HG03520 (cell line): Measurements from ENCODE around the gene MYO1D.
"Not testable (repeated sequence)": the region's sequence is repeated elsewhere in the genome, so short reads cannot be mapped to it uniquely, and the experiment has no call there.

Experiments
- ATAC-seq: cut with Tn5 transposase; IDR thresholded peaks from one replicate; pipeline ENCODE4 v1.9.1; 2021; ENCODE audit warnings: mild to moderate bottlenecking, moderate library complexity; ENCODE audit not compliant: unreplicated experiment

Gene MYO1D

DNA sequence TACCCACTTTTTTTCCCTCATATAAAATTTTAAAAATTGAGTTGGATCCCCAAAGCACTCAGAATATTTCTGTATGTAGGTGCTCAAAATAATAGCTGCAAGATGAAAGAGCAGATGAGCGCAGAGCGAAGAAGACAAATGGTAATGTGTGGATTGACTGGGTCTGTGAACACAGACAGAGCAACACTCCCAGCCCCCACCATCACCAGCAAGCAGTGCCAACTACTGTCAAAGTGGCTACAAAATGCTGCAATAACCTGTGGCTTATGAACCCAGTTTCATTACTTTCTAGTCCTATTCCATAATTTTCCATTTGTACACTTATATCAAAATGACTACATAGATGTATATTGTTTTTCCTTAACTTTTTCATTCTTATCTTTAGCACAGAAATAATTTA is 137.2 kb downstream of the MYO1D start:
- no peak for ATAC-seq

DNA sequence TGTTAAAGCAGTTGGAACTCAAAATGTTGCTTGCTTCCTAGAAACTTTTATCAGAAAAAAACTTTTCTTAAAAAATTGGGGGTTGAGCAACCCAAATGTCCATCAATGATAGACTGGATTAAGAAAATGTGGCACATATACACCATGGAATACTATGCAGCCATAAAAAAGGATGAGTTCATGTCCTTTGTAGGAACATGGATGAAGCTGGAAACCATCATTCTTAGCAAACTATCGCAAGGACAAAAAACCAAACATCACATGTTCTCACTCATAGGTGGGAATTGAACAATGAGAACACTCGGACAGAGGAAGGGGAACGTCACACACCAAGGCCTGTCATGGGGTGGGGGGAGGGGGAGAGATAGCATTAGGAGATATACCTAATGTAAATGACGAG is 137.8 kb downstream of the MYO1D start:
- not testable (repeated sequence) for ATAC-seq

DNA sequence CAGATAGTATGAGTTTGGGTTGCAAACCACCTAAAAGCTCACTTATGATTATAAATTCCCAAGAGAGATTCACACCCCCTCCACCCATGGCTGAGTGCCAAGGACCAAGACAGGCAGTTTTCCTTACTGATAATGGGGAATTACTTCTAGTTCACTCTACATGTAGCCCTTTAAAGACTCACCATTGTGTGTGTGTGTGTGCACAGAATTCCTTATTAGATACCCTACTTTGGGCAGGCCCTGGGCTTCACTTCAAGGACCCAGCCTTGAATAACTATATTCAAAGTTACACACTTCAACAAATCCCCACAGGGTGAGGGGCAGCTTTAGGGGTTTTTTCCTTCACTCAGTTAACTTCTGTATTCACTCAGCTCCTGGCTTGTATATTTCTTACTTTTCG is 143.5 kb downstream of the MYO1D start:
- no peak for ATAC-seq

DNA sequence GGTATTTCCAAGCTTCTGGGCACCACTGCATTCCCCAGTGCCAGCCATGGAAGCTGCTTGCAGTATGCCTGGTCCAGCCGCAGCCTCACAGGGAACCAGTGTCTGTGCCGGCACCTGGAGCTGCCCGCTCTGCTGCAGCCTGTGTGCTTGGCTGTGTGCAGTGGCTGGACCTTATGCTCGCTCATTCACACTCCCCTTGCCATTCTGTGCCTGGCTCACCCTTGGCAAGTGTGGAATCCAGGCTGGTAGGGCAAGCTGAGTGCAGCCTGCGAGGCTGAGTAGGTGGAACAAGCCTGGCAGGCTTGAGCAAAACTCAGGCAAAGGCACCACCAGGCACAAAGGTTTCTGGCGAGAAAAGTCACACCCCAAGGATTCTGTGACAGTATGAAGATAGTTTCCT is 144.0 kb downstream of the MYO1D start:
- no peak for ATAC-seq

DNA sequence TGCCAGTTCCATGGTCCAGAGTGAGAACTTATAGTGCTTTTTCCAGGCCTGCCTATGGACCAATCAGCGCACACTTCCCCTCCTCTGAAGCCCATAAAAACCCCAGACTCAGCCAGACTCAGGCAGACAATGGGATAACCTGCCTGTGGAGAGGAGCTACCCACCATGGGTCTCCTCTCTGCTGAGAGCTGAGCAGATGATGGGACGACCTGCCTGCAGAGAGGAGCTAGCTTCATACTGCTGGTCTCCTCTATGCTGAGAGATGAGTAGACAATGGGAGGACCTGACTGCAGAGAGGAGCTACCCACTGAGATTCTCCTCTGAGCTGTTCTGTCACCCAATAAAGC is 144.7 kb downstream of the MYO1D start:
- ATAC-seq, result no peak

DNA sequence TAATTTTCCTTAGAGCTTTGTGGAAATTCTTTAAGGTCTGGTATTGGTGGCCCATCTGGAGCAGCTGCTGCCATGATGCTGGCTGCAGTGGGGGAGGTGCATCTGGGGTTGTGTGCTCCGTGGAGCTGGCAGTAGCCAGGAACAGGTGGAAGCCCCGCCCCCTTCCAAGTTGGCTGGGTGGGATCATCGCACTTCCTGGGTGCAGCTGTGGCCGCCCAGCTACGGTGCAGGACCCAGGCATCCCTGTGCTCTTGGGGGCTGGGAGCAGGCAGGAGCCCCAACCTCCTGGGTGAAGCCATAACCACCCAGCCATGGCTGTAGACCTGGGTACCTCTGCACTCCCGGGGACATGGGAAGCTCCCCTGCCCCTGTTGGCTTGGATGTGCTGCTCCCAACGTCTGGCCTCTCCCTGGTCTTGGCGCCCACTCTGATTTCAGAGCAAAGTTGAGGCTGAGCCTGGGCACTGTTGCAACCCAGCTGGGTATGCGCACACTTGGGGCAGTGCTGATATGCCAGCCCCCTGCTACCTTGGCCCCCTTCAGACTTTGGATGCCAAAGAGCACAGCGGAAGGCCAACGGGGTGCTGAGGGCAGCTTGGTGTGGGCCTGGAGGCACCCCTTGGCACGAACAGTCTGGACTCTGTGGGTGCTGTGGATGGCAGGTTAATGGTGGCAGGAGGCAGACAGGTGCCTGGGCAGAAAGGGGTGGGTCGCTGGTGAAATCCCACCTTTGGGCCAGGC is 145.2 kb downstream of the MYO1D start:
- ATAC-seq, result no peak

DNA sequence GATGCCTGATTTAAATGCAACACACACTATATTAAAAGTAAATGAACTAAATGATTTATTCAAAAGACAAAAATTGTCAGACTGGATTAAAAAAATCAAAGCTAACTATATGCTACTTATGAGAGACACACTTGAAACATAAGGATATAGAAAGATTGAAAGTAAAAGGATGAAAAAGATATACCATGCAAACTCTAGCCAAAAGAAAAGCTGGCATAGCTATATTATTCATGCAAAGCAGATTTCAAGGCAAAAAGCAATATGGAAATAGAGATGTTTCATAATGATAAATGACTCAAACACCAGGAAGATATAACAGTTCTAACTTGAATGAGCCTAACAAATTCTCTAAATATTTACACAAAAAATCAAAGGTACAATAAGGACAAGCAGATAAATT is 149.2 kb downstream of the MYO1D start:
- no peak for ATAC-seq

DNA sequence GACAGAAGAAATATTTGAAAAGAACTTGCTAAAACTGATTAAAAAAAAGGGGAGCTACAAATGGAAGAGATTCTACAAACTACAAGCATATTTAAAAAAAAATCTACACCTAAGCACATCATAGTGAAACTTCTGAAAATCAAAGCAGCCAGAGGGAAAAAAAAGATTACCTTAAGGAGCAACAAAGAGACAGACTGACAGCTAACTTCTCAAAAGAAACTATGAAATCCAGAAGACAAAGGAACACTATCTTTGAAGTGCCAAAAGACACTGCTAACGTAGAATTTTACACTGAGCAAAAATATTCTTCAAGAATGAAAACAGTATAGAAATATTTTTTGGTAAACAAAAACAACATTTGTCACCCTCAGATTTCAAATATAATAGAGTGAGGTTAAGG is 151.2 kb downstream of the MYO1D start:
- no peak for ATAC-seq

DNA sequence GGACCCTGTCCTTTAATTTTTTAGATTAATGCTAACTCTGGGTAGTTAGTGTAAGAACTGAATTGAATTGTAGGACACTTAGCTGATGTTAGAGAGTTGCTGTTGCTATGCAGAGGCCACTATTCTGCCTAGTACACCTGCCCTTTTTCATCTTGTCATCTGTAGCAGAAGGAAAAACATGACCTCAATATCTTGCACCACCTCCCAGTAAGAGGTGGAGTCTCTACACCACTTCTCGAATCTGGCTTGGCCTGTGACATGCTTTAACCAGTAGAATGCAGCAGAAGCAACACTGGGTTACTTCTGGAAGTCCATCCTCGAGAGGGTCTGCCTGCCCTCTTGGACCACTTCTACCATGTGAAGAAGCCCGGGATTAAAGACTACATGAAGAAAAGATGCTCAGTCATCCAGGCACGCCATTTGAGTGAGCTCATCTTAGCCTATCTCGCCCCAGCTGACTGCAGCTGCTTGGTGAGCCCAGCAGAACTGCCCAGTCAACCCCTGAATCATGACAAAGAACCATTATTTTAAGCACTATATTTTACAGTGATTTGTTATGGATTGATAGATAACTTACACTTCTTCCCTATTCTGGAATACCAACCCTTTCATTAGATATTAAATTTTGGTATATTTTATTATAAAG is 153.5 kb downstream of the MYO1D start:
- no peak for ATAC-seq

DNA sequence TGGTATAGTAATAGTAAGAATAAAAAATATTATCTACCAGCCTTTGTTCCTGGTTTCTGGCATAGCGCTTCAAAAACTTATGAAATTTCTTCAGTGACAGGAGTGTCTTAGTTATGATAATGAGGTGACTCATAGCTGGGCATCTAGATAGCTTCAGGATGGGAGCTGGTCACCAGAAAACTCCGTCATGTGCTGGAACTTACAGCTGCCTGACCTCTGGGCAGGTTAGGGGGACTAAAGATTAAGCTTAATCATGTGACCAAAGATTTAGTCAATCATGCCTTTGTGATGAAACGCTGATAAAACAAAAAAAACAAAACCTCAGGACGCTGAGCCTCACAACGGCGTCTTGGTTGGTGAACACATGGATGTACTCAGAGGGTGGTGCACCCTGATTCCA is 154.2 kb downstream of the MYO1D start:
- no peak for ATAC-seq

DNA sequence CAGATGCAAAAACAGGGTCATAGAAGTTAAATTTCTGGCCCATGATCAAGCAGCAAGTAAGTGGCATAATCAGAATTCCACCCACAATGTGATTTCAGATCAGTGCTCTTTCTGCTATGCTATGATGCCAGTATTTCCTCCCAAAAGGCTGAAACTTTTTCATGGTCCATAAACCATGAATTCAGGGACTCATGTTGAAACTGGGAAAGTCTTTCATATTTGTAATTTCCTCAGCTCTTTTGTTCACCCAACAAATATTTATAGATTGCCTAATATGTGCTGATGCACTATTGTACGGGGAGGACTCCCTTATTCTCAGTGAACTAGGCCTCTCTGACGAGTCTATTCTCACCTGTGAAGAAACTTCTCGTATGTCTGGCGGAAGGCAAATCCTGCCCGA is 156.3 kb downstream of the MYO1D start:
- no peak for ATAC-seq

DNA sequence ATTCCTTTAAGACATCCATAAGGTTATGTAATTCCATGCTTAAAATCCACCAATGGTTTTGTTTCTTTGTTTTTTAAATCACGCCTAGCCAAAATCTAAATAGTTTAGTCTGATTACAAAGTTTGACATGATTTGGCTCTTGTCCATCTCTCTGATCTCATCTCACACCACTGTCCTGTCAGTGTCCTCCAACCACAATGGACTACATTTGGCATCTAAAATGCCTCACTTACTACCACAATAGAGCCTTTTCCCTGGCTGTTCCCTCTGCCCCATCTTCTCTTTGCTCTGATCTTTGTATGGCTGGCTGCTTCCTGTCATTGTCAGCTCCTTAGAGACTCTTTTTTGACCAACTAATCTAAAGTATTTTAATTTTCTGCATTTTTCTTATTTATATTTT is 157.2 kb downstream of the MYO1D start:
- no peak for ATAC-seq

DNA sequence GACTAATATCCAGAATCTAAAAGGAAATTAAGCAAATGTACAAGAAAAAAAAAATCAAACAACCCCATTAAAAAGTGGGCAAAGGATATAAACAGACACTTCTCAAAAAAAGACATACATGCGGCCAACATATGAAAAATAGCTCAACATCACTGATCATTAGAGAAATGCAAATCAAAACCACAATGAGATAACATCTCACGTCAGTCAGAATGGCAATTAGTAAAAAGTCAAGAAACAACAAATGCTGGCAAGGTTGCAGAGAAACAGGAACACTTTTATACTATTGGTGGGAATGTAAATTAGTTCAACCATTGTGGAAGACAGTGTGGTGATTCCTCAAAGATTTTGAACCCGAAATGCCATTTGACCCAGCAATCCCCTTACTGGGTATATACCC is 162.0 kb downstream of the MYO1D start:
- not testable (repeated sequence) for ATAC-seq

DNA sequence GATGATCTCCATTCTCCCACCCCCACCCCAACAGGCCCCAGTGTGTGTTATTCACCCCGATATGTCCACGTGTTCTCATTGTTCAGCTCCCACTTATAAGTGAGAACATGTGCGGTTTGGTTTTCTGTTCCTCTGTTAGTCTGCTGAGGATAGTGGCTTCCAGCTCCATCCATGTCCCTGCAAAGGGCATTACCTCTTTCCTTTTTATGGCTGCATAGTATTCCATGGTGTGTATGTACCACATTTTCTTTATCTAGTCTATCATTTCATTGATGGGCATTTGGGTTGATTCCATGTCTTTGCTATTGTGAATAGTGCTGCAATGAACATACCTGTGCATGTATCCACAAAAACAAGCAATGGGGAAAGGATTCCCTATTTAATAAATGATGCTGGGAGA is 162.7 kb downstream of the MYO1D start:
- not testable (repeated sequence) for ATAC-seq

DNA sequence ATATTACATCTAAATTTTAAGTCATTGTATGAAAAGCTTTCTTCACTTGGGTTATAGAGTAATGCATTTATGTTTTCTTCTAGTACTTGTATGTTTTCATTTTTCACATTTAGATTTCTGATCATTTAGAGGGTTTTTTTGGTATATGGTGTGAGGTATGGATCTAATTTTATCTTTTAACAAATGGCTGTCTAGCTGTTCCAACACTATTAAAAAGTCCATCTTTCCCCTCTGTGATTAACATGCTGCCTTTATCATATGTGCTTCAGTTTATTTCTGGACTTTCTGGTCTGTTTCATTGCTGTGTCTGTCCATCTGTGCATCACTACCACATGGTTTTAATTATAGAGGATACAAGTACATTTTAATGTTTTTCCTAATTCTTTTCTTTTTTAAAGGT is 163.8 kb downstream of the MYO1D start:
- no peak for ATAC-seq

DNA sequence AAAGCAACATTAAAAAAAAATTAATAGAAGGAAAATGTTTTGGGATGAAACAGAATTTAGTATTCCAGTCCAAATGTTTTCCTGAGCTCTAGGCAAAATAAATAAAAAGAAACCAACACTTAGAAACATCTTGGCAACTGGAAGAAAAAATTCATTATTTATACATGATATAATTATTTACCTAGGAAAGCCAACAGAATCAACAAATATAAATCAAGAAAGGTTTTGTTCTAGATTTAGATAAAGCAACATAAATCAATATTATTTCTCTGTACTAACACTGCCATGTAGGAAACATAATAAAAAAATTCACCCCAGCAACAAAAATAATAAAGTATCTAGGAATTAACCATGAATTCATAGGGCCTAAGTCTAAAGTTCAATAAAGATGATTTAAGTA is 167.4 kb downstream of the MYO1D start:
- no peak for ATAC-seq

DNA sequence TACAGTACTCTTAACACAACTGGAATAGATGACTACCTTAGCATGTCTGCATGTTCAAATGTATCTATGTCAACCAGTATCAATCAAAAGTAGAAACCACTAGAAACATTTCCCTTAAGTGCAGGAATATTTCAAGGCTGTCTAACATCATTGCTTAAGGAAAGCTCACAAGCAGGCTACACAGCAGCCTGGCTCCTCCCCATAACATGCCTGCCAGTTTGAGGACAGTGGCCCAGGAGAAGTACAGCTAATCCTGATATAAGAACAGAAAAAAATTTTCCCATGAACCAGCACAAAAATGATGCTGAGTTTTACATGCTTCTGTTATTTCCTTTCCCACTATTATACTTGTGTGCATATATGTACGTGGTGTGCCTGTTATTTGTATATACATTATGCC is 175.1 kb downstream of the MYO1D start:
- ATAC-seq, result no peak

DNA sequence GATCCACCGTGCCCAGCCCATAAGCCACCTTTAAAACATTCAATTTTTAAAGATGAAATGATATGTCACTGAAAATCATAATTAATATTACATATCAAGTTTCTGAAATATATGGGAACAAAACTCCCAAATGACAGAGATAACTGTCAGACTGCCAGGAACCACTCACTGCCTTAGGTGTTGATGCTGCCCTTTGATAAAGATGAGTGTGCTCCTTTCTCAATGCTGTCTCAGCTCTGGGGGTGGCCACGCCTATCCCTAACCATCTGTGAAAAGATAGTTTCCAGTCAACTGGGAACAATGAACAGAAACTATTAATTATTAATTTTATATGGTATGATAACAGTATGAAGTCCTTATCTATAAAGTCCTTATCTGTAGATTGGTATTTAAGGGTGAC is 177.7 kb downstream of the MYO1D start:
- no peak for ATAC-seq

DNA sequence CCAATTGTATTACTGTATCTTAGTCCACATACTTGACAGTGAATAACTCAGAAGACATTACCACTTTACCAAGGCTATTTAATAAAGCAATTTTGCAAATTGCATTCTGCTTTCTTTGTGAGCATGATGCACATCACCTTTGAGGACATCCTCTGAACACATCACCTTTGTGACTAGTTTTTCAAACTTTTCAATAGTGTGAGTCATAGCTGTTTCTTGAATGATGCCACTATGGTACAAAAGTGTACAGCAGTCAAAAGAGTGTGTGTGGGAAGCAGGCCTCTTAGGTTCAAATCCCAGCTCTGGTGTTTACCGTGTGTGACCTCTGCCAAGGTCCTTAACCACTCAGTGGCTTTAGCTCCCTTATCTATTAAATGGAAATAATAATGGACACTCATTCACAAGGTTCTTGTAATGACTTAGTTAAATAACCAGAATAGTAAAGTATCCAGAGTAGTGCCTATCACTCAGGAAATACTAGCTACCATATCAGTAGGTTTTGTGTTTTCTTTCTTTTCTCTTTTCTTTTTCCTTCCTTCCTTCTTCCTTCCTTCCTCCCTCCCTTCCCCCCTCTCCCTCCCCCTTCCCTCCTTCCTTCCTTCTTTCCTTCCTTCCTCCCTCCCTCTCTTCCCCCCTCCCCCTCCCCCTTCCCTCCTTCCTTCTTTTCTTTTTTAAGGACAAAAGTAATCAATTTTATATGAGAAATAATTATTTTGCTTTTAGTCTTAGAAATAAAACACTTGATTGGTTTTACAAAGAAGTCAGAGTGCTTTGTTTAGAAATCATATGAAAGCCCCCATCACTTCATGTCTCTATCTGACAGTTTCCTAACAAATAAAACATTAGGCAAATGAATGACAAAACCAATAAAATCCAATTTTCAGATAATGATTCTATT is 178.9 kb downstream of the MYO1D start:
- ATAC-seq, result no peak

DNA sequence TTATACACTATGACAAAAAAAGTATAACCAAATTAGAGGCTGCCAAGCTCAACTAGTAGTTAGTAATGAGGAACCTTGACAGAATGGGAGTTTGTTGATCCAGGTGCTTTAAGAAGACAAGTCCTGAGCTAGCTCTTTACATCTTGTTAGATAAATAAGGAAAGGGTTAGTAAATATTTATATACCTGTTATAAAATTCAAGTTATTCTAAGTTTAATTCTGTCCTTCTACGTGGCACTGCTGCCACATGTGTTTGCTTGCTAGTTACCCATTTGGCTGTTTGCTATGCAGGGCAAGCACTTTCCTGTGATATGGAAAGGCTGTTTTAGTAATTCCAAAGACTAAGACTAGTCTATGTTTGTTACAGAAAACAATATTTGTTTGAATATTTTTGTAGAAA is 180.5 kb downstream of the MYO1D start:
- no peak for ATAC-seq

DNA sequence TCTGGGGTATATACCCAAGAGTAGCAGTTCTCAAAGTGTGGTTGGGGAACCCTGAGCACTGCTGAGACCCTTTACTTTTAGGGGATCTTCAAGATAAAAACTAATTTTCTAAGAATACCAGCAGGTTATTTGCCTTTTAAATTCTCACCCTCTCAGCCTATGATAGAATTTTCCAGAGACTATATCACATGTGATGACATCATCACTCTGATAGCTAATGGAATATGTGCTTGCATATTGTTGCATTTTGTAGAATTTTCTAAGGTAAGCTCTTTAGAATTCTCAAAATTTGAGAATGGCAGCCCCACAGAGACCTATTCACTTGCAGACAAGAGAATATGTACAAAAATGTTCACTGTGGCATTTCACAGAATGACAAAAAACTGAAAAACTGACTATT is 181.1 kb downstream of the MYO1D start:
- no peak for ATAC-seq
